ENCODE measurements around the gene MEIKIN. TPM values are rescaled to one million over a fixed set of nuclear protein-coding genes. Genes with fewer than 3 reads are reported as not detected.

The MEIKIN gene
- total and polyA plus RNA-seq, 9 donors, result 0.29 TPM; not detected in 8

- TF ChIP-seq POLR2A (IDR thresholded peaks at IDR 0.05), result no peak
- no peak for TF ChIP-seq EP300 (IDR thresholded peaks at IDR 0.05)
- no peak for TF ChIP-seq CTCF (IDR thresholded peaks at IDR 0.05)
- Histone ChIP-seq H3K4me1 (ENCODE audit: insufficient read depth) (no peaks in the 10 kb centered on the region), H3K36me3 (no peaks in the 10 kb centered on the region), H3K27ac (no peak overlapping the region), H3K27me3 (no peaks in the 10 kb centered on the region), H3K9me3 (no peaks in the 10 kb centered on the region), H3K4me3 (no peak overlapping the region)
- intact Hi-C loops (cut with DNase I), result no loop called here
- DNase-seq, result no peak
- WGBS, 3 donors, result 44 to 50% (median 49%) methylated on average over 2 of the region's 2 CpGs
These were observed 130.5 kb downstream of the MEIKIN start for GRCh38 chr5:131814990-131815389.

- no peak for DNase-seq
- Histone ChIP-seq H3K9me3 (no peaks in the 10 kb centered on the region), H3K27me3 (no peaks in the 10 kb centered on the region), H3K4me3 (no peak overlapping the region), H3K27ac (no peak overlapping the region), H3K36me3 (no peaks in the 10 kb centered on the region), H3K4me1 (ENCODE audit: insufficient read depth) (no peaks in the 10 kb centered on the region)
- 69 to 75% (median 70%) methylated on average over 4 of the region's 4 CpGs for WGBS, 3 donors
- TF ChIP-seq CTCF (IDR thresholded peaks at IDR 0.05), result no peak
- no peak for TF ChIP-seq POLR2A (IDR thresholded peaks at IDR 0.05)
- TF ChIP-seq EP300 (IDR thresholded peaks at IDR 0.05), result no peak
- intact Hi-C loops (cut with DNase I), result no loop called here
These were observed 132.9 kb downstream of the MEIKIN start for GRCh38 chr5:131812371-131813160.

DNA sequence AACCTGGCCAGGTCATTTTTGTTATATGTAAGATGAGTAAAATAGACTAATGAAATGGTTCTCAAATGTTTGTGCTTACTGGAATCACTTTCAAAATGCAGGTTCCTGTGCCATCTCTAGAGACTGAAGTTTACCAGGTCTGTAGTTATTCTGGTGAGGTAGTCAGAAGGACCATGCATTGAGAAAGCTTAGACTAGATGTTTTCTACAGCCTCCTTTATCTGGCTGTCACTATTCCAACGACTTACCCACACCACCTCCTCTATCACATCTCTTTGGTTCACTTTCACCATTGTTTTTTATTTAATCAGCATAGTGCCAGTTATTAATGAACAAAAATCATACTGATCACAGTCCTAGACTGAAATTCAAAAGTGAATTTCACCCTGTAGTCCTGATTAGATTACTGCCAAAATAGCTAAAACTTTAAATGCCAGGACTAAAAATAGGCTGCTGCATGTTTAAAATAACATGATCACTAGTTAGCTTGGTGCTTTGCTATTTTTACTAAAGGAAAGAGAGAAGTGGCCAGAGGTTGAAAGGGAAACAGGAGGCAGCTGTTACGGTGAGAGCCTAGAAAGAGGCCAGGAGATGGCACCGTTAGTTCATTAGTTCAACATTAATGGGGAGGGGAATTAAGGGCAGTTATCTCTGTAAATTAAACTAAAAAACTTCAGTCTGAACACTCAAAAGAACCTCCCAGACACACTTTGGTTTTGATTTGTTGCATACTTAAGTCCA, 134.8 kb downstream of the MEIKIN start:
- no peaks in the 10 kb centered on the region for H3K36me3 ChIP-seq
- no peak overlapping the region for H3K4me3 ChIP-seq
- WGBS, 3 donors, result 0 to 3% (median 3%) methylated on average over 3 of the region's 3 CpGs
- TF ChIP-seq CTCF (IDR thresholded peaks at IDR 0.05) (no peak), POLR2A (IDR thresholded peaks at IDR 0.05) (no peak), EP300 (IDR thresholded peaks at IDR 0.05) (no peak)
- H3K4me1 ChIP-seq (ENCODE audit: insufficient read depth), result no peaks in the 10 kb centered on the region
- intact Hi-C loops (cut with DNase I), result no loop called here
- H3K27ac ChIP-seq, result no peak overlapping the region
- DNase-seq, result no peak
- no peaks in the 10 kb centered on the region for H3K9me3 ChIP-seq
- H3K27me3 ChIP-seq, result no peaks in the 10 kb centered on the region

DNA sequence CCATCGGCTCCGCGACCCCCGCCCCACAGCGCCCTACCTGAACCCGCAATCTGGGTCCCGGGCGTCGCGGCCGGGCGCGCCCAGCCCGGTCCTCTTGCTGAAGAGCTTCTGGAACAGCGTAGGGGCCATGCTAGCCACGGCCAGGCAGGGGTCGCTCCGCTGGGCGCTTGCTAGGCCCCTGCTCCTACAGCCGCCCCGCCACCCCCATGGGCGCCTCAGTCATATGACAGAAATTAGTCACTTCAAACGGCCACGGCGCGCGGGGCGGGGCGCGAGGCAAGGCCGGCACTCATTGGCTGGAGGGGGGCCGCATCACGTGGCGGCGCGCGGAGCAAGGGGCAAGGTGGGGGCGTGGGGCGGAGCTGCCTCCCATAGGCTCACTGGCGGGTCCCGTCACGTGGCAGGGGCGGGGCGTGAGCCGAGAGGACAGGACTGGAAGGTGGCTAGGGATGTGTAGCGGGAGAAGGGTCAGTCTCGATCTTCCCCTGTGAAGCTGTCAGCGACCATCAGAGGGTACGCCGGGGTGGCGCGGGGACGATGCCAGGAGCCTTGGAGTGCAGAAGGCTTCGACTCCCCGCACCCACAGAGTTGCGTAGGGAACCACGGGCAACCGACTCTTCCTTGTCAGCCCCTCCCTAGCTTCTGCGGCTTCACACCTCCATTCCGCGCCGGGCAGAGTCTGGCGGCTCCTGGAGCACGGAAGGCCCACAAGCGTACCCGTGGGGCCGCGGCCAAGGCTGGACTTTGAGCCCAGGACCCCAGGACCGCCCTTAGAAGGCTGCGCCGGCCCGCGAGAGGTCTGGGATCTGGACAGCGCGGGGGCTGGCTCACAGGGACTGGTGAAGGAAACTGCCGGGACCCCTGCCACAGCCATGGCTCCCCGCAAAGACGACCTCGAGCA, 148.4 kb downstream of the MEIKIN start, which contains the start of gene FNIP1:
FNIP1 (minus strand) TSS at position 225 of the 901 bp plus-strand sequence; CDS start at position 129, 96 bp downstream.
- intact Hi-C loops (cut with DNase I), result loop anchor here in 1 of 4 donors (2.0 kb wide), 1 partner anchor 162 kb away; the partner anchor contains the start of gene RAPGEF6
- WGBS, 3 donors, result 0 to 1% (median 1%) methylated on average over 71 to 79 of the region's 79 CpGs
- DNase-seq, result peak; percentile 99 to 100 (median 99)

More for the DNA sequence above, 148.4 kb downstream of the MEIKIN start, which contains the start of gene FNIP1:
- TF ChIP-seq EP300 (IDR thresholded peaks at IDR 0.05) (peak; percentile 46), POLR2A (IDR thresholded peaks at IDR 0.05) (peak; percentile 90), CTCF (IDR thresholded peaks at IDR 0.05) (no peak)
- peaks cover 5% of the 10 kb centered on the region for H3K4me1 ChIP-seq (ENCODE audit: insufficient read depth)
- H3K36me3 ChIP-seq, result no peaks in the 10 kb centered on the region
- peak within 1 kb of the TSS; percentile 97 to 99 for H3K27ac ChIP-seq
- H3K4me3 ChIP-seq, result peak within 1 kb of the TSS; percentile 96
- H3K27me3 ChIP-seq, result no peaks in the 10 kb centered on the region
- H3K9me3 ChIP-seq, result no peaks in the 10 kb centered on the region

Measured in ovary (tissue), 9 donors.